K562 (cell line): Measurements from ENCODE around the gene CLIP1. TPM values are rescaled to one million over a fixed set of nuclear protein-coding genes. Genes with fewer than 3 reads are reported as not detected.
"Not testable (repeated sequence)": the region's sequence is repeated elsewhere in the genome, so short reads cannot be mapped to it uniquely, and the experiment has no call there.

Experiments used
- ATAC-seq: fragments of 200-7000 bp; cut with Tn5 transposase; 3 replicates; pipeline ENCODE4 v1.9.1; 2020; ENCODE audit warnings: moderate library complexity
- BruUV-seq: library from RNA; stranded (reverse); fragments of 400-500 nt; replicated peaks from 2 replicates; lab custom pipeline; 2021; lab: Mats Ljungman, UMichigan
- CTCF ChIA-PET: fragments of 300-600 bp; formaldehyde crosslinking; extraction: SDS; loops from one replicate; lab custom pipeline; 2021; ENCODE audit warnings: low intra/inter-chr PET ratio; lab: Yijun Ruan, JAX
- POLR2A ChIA-PET: fragments of 300-600, 350-650 bp; sonication (Branson Sonifier 250); formaldehyde crosslinking; extraction: SDS; loops from one replicate; lab custom pipeline; 2021; ENCODE audit warnings: antibody characterized with exemption, inconsistent platforms; lab: Yijun Ruan, JAX
- DNase-seq, 4 experiments: peaks; one replicate each; pipeline versions ENCODE4 v3.0.0 to v3.0.0-alpha.2; 2011 to 2018; ENCODE audit warnings: low spot score in 3 of 4, mixed read lengths in 3 of 4; ENCODE audit errors: extremely low read depth in 1 of 4
- FAIRE-seq: peaks from 2 replicates; lab custom pipeline; 2011; peaks lifted over from hg19 to GRCh38; lab: Jason Lieb, UNC
- H2AFZ ChIP-seq: 2 replicates; pipeline ENCODE4 v1.6.0; 2011; ENCODE audit warnings: low read depth, low read length, control low read depth, inconsistent platforms
- H3K27ac ChIP-seq: fragments of 200-600 bp; 3 replicates; pipeline ENCODE4 v1.8.0; 2011; ENCODE audit warnings: low read depth, mild to moderate bottlenecking, control low read depth, inconsistent platforms, low read length, moderate library complexity, mixed read lengths; ENCODE audit errors: extremely low read depth
- H3K27me3 ChIP-seq, 2 experiments: fragments of 300-600 bp in 1 of 2; 2 replicates in 1 of 2; 3 replicates in 1 of 2; pipeline versions ENCODE4 v1.6.0 to v1.8.0; 2011; ENCODE audit warnings: inconsistent platforms in 2 of 2, low read length in 2 of 2, mild to moderate bottlenecking in 1 of 2, mixed read lengths in 1 of 2, moderate library complexity in 1 of 2; ENCODE audit not compliant: control insufficient read depth in 2 of 2, insufficient read depth in 2 of 2
- H3K36me3 ChIP-seq: fragments of 300-600 bp; 3 replicates; pipeline ENCODE4 v1.8.0; 2011; ENCODE audit warnings: mild to moderate bottlenecking, low read length, inconsistent platforms; ENCODE audit not compliant: control insufficient read depth, insufficient read depth
- H3K4me1 ChIP-seq, 2 experiments: fragments of 200-600 bp in 1 of 2; replicated peaks in 1 of 2; 2 replicates in 1 of 2; 3 replicates in 1 of 2; pipeline versions ENCODE4 v1.5.1 to v1.8.0; 2011; ENCODE audit warnings: inconsistent platforms in 2 of 2, low read length in 2 of 2, mild to moderate bottlenecking in 1 of 2, mixed read lengths in 1 of 2, moderate library complexity in 1 of 2; ENCODE audit not compliant: control insufficient read depth in 2 of 2, insufficient read depth in 2 of 2
- H3K4me2 ChIP-seq: 2 replicates; pipeline ENCODE4 v1.6.1; 2011; ENCODE audit warnings: low read length, control low read depth, inconsistent platforms, mixed read lengths; ENCODE audit not compliant: insufficient read depth
- H3K4me3 ChIP-seq: fragments of 200-600 bp; sonication (generic), shearing (Covaris generic); 2 replicates; pipeline ENCODE4 v1.5.1; 2016; ENCODE audit warnings: control low read depth, inconsistent platforms
- H3K79me2 ChIP-seq: fragments of 200-600 bp; 3 replicates; pipeline ENCODE4 v1.8.0; 2011; ENCODE audit warnings: low read length, inconsistent platforms; ENCODE audit not compliant: control insufficient read depth, insufficient read depth
- H3K9ac ChIP-seq, 2 experiments: 2 replicates each; pipeline versions ENCODE4 v1.6.0 to v1.6.1; 2011; ENCODE audit warnings: low read depth in 2 of 2, low read length in 2 of 2, control low read depth in 1 of 2, inconsistent platforms in 1 of 2, mild to moderate bottlenecking in 1 of 2, mixed read lengths in 1 of 2; ENCODE audit not compliant: insufficient read depth in 1 of 2
- H3K9me1 ChIP-seq: one replicate; pipeline ENCODE4 v1.6.0; 2011; ENCODE audit warnings: inconsistent platforms, mild to moderate bottlenecking, low read length, moderate library complexity; ENCODE audit not compliant: control insufficient read depth, insufficient read depth
- H3K9me3 ChIP-seq: replicated peaks from 2 replicates; pipeline ENCODE4 v1.5.1; 2011; ENCODE audit warnings: low read depth, low read length, inconsistent platforms; ENCODE audit not compliant: control insufficient read depth, insufficient read depth
- H4K20me1 ChIP-seq: replicated peaks from 2 replicates; pipeline ENCODE4 v1.6.1; 2011; ENCODE audit warnings: low read length, inconsistent platforms, mixed read lengths; ENCODE audit not compliant: control insufficient read depth, insufficient read depth
- BCOR ChIP-seq: fragments of 450-650 bp; IDR thresholded peaks from 2 replicates; pipeline ENCODE4 v1.6.1; 2016
- DMBX1 ChIP-seq: fragments of 250-450 bp; sonication (Bioruptor Pico); IDR thresholded peaks from 2 replicates; pipeline ENCODE4 v1.8.0; 2022; ENCODE audit warnings: inconsistent platforms, mild to moderate bottlenecking, moderate library complexity, borderline replicate concordance
- HDGF ChIP-seq: fragments of 450-650 bp; IDR thresholded peaks from 2 replicates; pipeline ENCODE4 v1.6.1; 2016
- IFI16 ChIP-seq: fragments of 250-450 bp; sonication (Bioruptor Pico); IDR thresholded peaks from 2 replicates; pipeline ENCODE4 v2.1.2; 2022; ENCODE audit warnings: mild to moderate bottlenecking, inconsistent platforms
- MEF2D ChIP-seq: conservative IDR thresholded peaks from 2 replicates; pipeline ENCODE4 v1.6.1; 2016; ENCODE audit warnings: low read depth, missing genetic modification characterization, missing compliant biosample characterization
- NFXL1 ChIP-seq: fragments of 450-650 bp; formaldehyde crosslinking; IDR thresholded peaks from 2 replicates; pipeline ENCODE4 v1.4.0; 2021; ENCODE audit warnings: mild to moderate bottlenecking
- NR2C1 ChIP-seq, 2 experiments: fragments of 450-650 bp; IDR thresholded peaks; 2 replicates each; pipeline ENCODE4 v1.6.1; 2017; ENCODE audit warnings: mild to moderate bottlenecking in 2 of 2, antibody characterized with exemption in 1 of 2, inconsistent platforms in 1 of 2, missing compliant biosample characterization in 1 of 2, missing genetic modification characterization in 1 of 2
- PTRF ChIP-seq: fragments of 450-650 bp; IDR thresholded peaks from 2 replicates; pipeline ENCODE4 v1.6.1; 2016; ENCODE audit warnings: mild to moderate bottlenecking, missing genetic modification characterization, missing compliant biosample characterization
- RBM25 ChIP-seq: fragments of 200-400 bp; formaldehyde crosslinking; IDR thresholded peaks from 2 replicates; pipeline ENCODE4 v1.6.1; 2018; ENCODE audit warnings: low read length, low read depth, moderate library complexity; ENCODE audit not compliant: severe bottlenecking
- SMAD4 ChIP-seq: fragments of 250-450 bp; sonication (Bioruptor Pico); conservative IDR thresholded peaks from 2 replicates; pipeline ENCODE4 v1.8.0; 2021; ENCODE audit warnings: inconsistent platforms, mild to moderate bottlenecking, moderate library complexity
- SMARCA5 ChIP-seq: fragments of 450-650 bp; IDR thresholded peaks from 2 replicates; pipeline ENCODE4 v1.6.1; 2016
- SRF ChIP-seq, 2 experiments: fragments of 250-450, 450-650 bp in 1 of 2; sonication (Bioruptor Pico) in 1 of 2; sonication (generic) in 1 of 2; formaldehyde crosslinking; IDR thresholded peaks; 2 replicates each; pipeline versions ENCODE4 v1.5.0 to v1.5.1; 2020 to 2022; ENCODE audit warnings: mild to moderate bottlenecking in 1 of 2, missing genetic modification reagents in 1 of 2
- TCF15 ChIP-seq: fragments of 250-450 bp; sonication (Bioruptor Pico); IDR thresholded peaks from 2 replicates; pipeline ENCODE4 v1.8.0; 2022; ENCODE audit warnings: moderate library complexity, mild to moderate bottlenecking, inconsistent platforms
- TEAD4 ChIP-seq, 2 experiments: sonication (generic) in 1 of 2; formaldehyde crosslinking in 1 of 2; IDR thresholded peaks; 2 replicates each; pipeline versions ENCODE4 v1.6.1 to v1.8.0; 2012 to 2022; ENCODE audit warnings: borderline replicate concordance in 1 of 2, inconsistent platforms in 1 of 2, low read length in 1 of 2, mild to moderate bottlenecking in 1 of 2, missing genetic modification reagents in 1 of 2
- ZNF121 ChIP-seq: sonication (generic); formaldehyde crosslinking; conservative IDR thresholded peaks from 2 replicates; pipeline ENCODE4 v1.8.0; 2022; ENCODE audit warnings: missing genetic modification reagents
- ZNF311 ChIP-seq: fragments of 250-450 bp; sonication (Bioruptor Pico); IDR thresholded peaks from 2 replicates; pipeline ENCODE4 v1.4.0; 2020; ENCODE audit warnings: mild to moderate bottlenecking, moderate library complexity
- in situ Hi-C: fragments of 300-500 bp; cut with MboI; formaldehyde crosslinking; loops from 4 replicates; pipeline ENCODE4 v1.15.0; 2018; ENCODE audit warnings: inconsistent platforms, mixed read lengths
- intact Hi-C: fragments of 100-400 bp; cut with micrococcal nuclease; formaldehyde crosslinking; loops from 2 replicates; pipeline ENCODE4 v1.14.2; 2022
- polyA plus RNA-seq, 8 experiments: library from polyadenylated mRNA; depleted of rRNA in 4 of 8; stranded (reverse) in 5 of 8; unstranded in 3 of 8; fragments of >200 nt; fragmentation: Nextera tagmentation in 2 of 8; fragmentation: Illumina TruSeq in 1 of 8; extraction: Ambion mirVana in 2 of 8; extraction: Trizol in 1 of 8; gene quantifications; 2 replicates each; pipeline versions ENCODE4 v1.2.1 to v1.2.3, GENCODE V29; 2011 to 2014; ENCODE audit warnings: inconsistent platforms in 1 of 8, missing spikeins in 1 of 8
- total RNA-seq, 7 experiments: library from RNA; depleted of rRNA in 6 of 7; stranded (reverse); fragments of >200 nt in 6 of 7; fragmentation: Illumina TruSeq in 2 of 7; extraction: Trizol in 2 of 7; gene quantifications; 2 replicates each; pipeline versions ENCODE4 v1.2.1 to v1.2.3, GENCODE V29; 2011 to 2021; ENCODE audit warnings: low replicate concordance in 1 of 7
- TF ChIP-seq, protein P1 (sequence below): sonication (generic); formaldehyde crosslinking; IDR thresholded peaks from 2 replicates; pipeline ENCODE4 v1.8.1; 2022; ENCODE audit warnings: missing genetic modification reagents
- TF ChIP-seq, protein P2 (sequence below): fragments of 450-650 bp; IDR thresholded peaks from 2 replicates; pipeline ENCODE4 v1.6.1; 2016; ENCODE audit warnings: missing biosample characterization, missing genetic modification characterization

Gene CLIP1
- total and polyA plus RNA-seq, 9 of the 15 experiments (the other 6 are each of a cell fraction or from before 2014, with no cell fraction given) = 5.8 to 33.9 (median 27.6) TPM

- TF ChIP-seq TEAD4 (IDR thresholded peaks at IDR 0.05; ENCODE audit: low read length) (peak; percentile 44; the same call in 1 of the 2 replicates), TEAD4 (CRISPR knock-in tag; IDR thresholded peaks at IDR 0.05; ENCODE audit: borderline replicate concordance) (no peak)
- TF ChIP-seq, protein P1, sequence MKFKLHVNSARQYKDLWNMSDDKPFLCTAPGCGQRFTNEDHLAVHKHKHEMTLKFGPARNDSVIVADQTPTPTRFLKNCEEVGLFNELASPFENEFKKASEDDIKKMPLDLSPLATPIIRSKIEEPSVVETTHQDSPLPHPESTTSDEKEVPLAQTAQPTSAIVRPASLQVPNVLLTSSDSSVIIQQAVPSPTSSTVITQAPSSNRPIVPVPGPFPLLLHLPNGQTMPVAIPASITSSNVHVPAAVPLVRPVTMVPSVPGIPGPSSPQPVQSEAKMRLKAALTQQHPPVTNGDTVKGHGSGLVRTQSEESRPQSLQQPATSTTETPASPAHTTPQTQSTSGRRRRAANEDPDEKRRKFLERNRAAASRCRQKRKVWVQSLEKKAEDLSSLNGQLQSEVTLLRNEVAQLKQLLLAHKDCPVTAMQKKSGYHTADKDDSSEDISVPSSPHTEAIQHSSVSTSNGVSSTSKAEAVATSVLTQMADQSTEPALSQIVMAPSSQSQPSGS (CRISPR knock-in tag) = no peak
These were observed 54.0 kb downstream of the CLIP1 start (continued) for GRCh38 chr12:122368361-122369073.

DNA sequence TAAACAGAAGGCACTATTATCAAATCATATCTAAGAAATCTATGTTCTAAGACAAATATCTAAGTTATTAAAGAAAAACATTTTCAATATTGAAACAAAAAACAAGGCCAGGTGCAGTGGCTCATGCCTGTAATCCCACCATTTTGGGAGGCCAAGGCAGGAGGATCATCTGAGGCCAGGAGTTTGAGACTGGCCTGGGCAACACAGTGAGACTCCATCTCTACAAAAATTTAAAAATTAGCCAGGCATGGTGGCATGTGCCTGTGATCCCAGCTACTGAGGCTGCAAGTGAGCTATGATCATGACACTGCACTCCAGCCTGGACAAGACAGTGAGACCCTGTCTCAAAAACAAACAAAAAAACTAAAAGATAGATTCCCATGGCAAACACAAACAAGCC, 54.8 kb downstream of the CLIP1 start:
- CTCF ChIA-PET; H3K27me3 ChIP-seq; H3K9me1 ChIP-seq; H3K4me2 ChIP-seq; in situ Hi-C loops; BruUV-seq; H4K20me1 ChIP-seq; DNase-seq; H2AFZ ChIP-seq; H3K9me3 ChIP-seq; H3K4me3 ChIP-seq; intact Hi-C loops; FAIRE-seq; ATAC-seq; TF ChIP-seq NR2C1 (IDR thresholded peaks at IDR 0.05): not testable (repeated sequence)
- Histone ChIP-seq H3K4me1 (peaks cover 0 to 17% of the 10 kb centered on the region in 2 experiments; a peak in 2 of 5 replicates), H3K79me2 (peaks cover 21% of the 10 kb centered on the region), H3K27ac (peak overlapping the region; percentile 68; the same call in 2 of the 3 replicates), H3K36me3 (peaks cover 12% of the 10 kb centered on the region), H3K9ac (peak overlapping the region in 1 of 2 experiments; percentile 21; a peak in 1 of 4 replicates)
- POLR2A ChIA-PET = interaction anchor here (0.5 to 1.1 kb wide), 4 partner anchors 9 to 373 kb away, joined by 3 read pairs; no protein-coding TSS in a partner anchor
- peak; percentile 77 for TF ChIP-seq ZNF311 (CRISPR knock-in tag)
- TF ChIP-seq BCOR = peak; percentile 87
- TF ChIP-seq SMAD4 (CRISPR knock-in tag) = peak; percentile 10; the same call in 1 of the 2 replicates
- TF ChIP-seq RBM25 = peak; percentile 26
- peak; percentile 56; the same call in 1 of the 2 replicates for TF ChIP-seq PTRF
- TF ChIP-seq, protein P2, sequence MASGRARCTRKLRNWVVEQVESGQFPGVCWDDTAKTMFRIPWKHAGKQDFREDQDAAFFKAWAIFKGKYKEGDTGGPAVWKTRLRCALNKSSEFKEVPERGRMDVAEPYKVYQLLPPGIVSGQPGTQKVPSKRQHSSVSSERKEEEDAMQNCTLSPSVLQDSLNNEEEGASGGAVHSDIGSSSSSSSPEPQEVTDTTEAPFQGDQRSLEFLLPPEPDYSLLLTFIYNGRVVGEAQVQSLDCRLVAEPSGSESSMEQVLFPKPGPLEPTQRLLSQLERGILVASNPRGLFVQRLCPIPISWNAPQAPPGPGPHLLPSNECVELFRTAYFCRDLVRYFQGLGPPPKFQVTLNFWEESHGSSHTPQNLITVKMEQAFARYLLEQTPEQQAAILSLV (tag) = 0 out of 2 replicates have a peak, but pooled peaks have one; percentile 47
- TF ChIP-seq DMBX1 (CRISPR knock-in tag) = peak; percentile 84
- peak; percentile 46 for TF ChIP-seq NR2C1 (tag; IDR thresholded peaks at IDR 0.05)
- peak; percentile 69; the same call in 1 of the 2 replicates for TF ChIP-seq IFI16
- peak; percentile 72; the same call in 1 of the 2 replicates for TF ChIP-seq SMARCA5
- peak; percentile 75 for TF ChIP-seq TCF15 (CRISPR knock-in tag)
- 0 out of 2 replicates have a peak, but pooled peaks have one; percentile 54 for TF ChIP-seq NFXL1 (CRISPR knock-in tag)
- TF ChIP-seq ZNF121 (CRISPR knock-in tag) = peak; percentile 96
- TF ChIP-seq HDGF = 0 out of 2 replicates have a peak, but pooled peaks have one; percentile 11
- TF ChIP-seq MEF2D (tag) = peak; percentile 70
- TF ChIP-seq SRF (CRISPR knock-in tag; IDR thresholded peaks at IDR 0.05) = 0 out of 4 replicates have a peak, but pooled peaks of 1 of the 2 experiments have one; percentile 24
